Stimulated activated CD4-positive, alpha-beta T cell treated with anti-CD3 and anti-CD28 coated beads, Interleukin-12 subunit alpha, Interleukin-12 subunit beta, amount 100 ng/mL, for 4 hours (primary cell): ENCODE data around the gene ARV1.
A peak's percentile ranks its signal among the peaks of the same experiment; 100 is the strongest.
"Not testable (repeated sequence)": the region's sequence is repeated elsewhere in the genome, so short reads cannot be mapped to it uniquely, and the experiment has no call there.

Experiments
- DNase-seq: peaks from one replicate; pipeline ENCODE4 v3.0.0-alpha.2; 2020

Gene ARV1

DNA sequence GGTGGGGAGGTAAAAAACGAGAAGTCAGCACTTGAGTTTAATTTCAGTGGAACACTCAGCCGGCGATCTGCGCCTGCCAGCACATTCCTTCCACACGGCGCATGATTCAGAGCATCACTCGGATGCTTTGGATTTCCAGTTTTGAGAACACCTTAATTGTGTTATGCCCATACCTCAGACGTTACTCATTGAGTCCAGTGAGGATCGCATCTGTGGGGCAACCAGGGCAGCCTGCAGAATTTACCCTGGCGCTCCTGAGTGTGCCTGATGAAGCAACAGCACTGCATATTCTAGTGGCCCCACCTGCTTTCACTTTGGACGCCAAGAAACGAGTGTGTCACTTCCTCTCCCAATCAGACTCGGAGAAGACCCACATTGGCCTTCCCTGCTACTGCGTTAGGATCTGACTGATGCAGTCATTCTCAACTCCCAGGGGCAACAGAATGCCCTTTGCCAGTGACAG is 41.3 kb downstream of the ARV1 start:
- DNase-seq: no peak

DNA sequence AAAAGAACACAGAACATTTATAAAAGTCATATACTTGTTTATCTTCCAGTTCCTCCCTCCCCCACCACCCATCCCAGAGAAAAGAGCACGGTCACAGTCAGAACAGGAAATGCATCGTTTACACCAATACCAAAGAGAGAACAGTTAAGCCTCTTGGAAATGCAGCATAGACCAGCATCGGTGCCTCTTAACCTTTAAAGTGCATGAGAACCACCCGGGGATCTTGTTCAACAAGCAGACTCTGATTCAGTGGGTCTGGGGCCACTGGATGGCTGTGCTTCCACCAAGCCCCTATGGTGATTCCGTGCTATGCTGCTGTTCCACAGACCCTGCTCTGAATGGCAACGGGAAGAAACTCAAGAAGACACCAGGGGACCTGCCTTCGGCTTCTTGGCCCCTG is 41.9 kb downstream of the ARV1 start:
- DNase-seq: no peak

DNA sequence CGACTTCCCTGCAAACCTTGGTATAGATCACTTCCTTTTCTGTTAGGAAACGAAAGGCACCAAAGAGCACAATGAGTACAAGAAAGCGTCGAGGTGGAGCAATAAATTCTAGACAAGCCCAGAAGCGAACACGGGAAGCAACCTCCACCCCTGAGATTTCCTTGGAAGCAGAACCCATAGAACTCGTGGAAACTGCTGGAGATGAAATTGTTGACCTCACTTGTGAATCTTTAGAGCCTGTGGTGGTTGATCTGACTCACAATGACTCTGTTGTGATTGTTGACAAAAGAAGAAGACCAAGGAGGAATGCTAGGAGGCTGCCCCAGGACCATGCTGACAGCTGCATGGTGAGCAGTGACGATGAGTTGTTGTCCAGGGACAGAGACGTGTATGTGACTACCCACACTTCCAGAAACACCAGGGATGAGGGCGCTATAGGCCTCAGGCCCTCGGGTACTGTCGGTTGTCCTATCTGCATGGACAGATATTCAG is 42.7 kb downstream of the ARV1 start:
- no peak for DNase-seq

DNA sequence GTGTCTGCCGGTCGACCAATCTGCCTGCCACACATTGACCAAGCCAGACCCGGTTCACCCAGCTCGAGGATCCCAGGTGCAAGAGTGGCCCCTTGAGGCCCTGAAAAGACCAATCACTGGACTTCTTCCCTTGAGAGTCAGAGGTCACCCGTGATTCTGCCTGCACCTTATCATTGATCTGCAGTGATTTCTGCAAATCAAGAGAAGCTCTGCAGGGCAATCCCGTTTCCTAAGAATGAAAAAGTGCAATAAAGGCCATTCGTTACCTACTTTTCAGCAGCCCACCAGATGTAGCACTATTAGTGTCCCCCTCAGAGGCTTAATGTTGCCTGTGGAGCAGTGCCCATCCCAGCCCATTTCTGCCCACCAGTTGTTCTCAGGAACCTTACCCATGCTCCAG is 43.6 kb downstream of the ARV1 start:
- DNase-seq: not testable (repeated sequence)

DNA sequence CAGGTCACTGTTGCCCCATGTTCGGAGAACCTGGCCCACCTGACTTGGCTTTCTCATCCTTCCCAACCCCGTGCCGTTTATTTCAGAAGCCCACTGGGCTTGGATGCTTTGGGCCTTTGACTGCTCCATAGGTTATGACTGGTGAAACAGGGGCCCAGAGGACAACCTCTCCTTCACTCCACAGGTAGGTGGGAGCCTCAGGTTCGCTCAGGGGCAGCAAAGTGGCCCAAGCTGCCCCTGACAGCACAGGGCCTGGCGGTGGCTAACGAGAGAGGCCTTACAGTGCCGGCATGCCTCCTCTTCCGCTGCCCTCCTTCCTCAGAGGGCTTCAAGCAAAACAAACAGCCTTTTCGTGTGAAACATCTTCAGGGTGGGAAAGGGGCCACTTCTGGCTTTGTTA is 44.3 kb downstream of the ARV1 start:
- no peak for DNase-seq

DNA sequence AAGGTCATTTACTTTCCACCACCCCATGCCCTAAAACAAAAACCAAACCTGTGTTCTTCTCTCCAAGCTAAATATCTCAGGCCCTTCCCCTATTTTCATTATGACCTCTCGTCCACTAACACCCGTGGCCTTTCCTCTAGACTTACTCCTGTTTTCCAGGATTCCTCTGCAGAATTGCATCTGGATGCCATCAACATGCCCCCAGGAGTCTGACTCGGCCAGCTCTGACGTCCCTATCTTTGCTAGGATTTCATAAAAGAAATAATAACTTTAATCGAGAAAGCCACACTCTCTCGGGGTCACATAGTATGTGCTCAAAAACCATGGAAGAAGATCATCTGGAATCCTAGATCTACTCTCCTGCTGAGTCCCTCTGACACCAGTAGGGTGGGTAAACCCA is 47.7 kb downstream of the ARV1 start:
- no peak for DNase-seq

DNA sequence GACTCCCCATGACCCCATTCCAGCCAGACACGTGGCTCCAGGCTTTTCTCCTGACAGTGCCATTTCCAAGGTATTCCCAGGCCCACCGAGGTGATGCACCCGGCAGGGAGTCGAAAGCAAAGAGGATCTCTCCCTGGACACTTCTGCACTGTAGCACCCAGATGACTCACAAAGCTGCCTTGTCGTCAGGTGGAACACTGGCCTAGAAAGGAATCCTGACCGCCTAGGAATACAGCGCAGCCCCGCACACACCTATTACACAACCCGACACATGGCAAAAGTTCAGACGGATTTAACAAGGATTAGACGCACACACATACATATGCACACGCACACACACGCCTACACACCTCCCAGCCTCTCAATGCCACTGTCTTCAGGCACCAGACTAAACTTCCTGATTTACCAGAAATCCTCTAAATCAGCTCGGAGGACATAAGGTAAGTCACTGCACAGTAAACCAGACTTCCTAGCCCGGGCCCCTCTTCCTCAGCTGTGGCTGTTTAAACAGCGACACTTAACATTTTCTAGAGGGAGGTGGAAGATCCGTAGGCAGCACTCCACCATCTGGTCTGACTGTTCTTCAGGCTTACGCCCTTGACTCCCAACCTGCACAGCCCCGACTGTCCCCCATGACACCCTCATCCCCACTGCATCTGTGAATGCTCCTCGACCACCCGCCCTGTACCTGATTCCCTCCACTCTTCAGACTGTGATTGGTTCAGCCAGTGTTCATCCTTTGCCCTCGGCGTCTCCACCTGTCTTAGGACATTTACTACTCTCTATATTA is 48.4 kb downstream of the ARV1 start:
- DNase-seq: no peak

DNA sequence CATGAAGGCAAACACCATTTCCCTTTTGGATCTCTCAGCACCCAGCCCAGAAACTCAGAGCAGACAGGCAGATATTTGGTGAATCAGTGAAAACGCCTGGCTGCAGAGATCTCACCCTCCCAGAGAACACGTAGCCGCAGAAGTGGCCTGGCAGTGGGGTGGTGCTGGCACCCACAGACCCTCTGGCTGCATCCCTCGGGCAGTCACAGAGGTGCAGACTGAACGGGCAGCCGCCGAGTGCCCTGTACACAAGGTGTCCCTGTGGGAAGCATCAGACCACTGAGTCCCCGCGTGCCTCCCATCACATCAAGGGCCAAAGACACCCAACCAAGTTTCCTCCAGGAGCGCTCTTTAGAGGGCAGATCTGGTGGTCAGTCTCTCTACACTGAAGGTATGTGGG is 49.1 kb downstream of the ARV1 start:
- no peak for DNase-seq

DNA sequence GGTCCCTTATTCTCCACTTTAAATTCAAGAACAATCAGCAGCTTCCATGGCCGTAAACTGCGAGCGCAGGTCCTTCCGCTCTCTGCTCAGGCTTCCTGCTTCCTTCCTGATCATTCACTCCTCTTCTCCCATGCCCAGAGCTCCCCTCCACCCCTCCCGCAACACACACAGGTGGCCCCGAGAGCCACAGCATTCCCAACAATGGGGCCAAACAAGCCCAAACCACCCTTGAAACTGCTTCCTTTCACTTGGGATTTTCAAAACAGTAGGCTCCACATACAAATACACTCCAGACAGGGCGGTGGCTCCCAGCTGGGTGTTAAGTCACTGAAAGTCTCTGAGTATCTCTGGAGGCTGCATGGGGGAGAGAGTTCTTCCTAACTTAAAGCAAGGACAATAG is 49.8 kb downstream of the ARV1 start:
- no peak for DNase-seq

DNA sequence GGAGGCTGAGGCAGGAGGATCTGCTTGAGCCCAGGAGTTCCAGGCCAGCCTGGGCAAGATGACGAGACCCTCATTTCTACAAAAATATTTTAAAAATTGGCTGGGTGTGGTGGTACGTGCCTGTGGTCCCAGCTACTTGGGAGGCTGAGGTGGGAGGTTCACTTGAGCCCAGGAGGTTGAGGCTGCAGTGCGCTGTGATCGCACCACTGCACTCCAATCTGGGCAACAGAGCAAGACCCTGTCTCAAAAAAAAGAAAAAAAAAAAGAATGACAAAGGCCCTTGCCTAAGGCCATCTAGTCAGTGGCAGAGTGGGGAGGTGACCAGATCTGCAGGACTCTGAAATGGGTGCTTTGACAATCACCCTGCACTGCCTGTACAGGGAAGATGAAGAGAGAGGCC is 50.4 kb downstream of the ARV1 start:
- not testable (repeated sequence) for DNase-seq

DNA sequence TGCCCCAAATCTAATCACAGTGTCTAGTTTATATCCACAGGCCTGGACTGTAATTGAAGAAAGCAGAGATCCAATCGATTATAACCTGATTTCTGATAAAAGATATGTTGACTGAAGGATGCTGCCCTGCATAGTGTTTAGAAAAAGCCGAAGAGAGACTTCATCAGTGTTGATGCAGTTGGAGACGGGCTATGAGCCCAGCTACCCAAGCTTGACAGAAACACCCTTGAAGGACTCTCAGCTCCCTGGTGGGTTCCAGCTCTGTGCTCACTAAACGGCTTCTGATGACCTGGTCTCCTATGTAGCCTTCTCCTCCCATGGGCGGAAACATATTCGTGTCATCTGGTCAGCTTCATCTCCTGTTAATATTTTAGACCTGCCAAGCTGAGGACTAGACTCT is 50.9 kb downstream of the ARV1 start:
- DNase-seq: no peak

DNA sequence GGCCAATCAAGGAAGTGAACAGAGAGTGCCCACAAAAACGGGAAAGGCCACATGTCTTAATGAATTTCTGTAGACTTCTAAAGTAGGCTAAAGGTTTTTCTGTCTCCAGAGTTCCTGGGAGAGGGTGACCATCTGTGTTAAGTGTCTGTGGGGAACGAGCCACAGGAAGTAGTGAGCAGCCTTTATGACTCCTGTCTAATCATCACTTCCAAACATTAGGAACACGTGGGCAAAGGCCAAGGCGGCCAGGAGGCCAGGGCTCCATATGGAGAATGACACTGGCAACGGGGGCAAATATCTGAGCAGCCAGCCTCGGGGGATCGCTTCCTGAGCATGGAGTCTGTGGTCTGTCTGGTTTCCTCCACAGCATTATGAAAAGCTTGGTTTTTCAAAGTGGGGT is 54.1 kb downstream of the ARV1 start:
- no peak for DNase-seq

DNA sequence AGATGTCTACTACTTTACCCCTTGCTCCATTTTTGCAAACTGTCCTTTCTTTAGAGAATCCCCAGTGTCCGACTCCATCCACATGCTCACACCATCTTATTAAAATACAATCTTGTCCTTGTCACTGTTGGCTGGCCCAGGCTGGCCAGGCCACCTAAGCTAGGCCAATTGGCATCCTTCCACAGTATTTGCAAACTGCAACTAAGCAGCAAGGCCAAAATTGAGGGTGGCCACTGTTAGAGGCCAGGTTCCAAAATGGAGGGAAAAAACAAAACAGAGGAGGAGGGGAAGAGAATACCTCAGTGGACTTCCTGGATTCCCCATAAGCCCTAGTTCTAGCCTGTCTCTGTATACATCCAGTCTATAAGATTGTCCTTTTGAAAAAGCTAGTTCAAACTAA is 56.9 kb downstream of the ARV1 start:
- no peak for DNase-seq

DNA sequence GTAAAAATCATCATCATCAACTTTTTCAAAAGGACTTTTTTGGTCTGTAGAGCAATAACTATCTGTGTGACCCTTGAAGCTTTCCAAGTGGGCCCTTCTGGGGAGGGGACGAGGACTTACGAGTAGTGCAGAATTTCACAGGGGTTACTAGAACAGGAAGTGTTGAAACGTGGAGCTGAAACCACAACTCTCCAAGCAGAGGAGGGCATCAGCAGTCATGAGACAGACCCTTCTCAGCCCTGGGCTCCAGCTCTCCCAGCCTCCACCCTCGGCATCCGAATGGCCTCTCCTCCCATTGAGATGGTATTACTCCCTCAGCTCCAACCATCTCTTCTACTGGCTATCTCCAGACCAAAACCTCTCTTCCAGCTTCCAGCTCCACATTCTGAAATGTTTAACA is 57.5 kb downstream of the ARV1 start:
- no peak for DNase-seq

DNA sequence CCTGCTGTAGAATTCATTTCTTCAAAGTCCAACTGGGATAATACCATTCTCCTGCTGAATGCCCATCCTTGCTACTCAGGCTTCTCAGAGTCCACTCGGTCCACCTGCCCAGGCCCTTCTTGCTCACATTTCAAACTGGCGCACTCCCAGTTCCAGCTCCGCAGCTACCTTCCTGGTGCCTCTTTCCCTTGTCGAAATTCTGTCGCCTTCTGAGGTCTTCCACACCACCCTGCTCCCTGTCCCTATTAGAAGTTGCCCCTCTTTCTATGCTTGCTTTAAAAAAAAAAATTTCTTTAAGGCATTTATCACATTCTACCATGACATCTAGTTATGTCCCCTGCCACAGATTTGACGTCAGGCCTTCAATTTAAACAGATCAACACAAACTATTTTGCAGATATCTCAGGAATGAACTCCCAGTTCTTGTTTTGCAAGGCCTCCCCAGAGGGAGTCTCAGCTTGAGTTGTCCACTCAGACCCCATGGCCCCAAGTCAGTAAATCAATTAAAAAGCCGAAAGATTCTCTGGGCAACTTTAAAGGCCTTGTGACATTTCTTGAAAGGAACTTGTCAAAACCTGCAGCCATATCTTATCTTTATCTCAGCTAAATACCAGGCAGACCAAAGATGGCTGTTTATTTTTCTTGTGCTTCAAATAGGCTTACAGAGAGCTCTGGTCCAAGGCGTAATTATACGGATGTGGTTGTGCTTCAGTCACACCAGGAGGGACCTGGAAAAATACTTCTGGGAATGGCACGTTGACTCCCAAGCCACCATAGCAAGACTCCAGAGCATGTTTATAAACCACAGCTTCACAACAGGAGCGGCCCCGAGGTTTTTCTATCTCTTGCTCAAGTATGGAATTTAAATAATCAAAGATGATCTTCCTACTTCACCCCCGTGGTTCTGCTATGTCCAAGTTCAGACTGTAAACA is 59.0 kb downstream of the ARV1 start:
- no peak for DNase-seq

DNA sequence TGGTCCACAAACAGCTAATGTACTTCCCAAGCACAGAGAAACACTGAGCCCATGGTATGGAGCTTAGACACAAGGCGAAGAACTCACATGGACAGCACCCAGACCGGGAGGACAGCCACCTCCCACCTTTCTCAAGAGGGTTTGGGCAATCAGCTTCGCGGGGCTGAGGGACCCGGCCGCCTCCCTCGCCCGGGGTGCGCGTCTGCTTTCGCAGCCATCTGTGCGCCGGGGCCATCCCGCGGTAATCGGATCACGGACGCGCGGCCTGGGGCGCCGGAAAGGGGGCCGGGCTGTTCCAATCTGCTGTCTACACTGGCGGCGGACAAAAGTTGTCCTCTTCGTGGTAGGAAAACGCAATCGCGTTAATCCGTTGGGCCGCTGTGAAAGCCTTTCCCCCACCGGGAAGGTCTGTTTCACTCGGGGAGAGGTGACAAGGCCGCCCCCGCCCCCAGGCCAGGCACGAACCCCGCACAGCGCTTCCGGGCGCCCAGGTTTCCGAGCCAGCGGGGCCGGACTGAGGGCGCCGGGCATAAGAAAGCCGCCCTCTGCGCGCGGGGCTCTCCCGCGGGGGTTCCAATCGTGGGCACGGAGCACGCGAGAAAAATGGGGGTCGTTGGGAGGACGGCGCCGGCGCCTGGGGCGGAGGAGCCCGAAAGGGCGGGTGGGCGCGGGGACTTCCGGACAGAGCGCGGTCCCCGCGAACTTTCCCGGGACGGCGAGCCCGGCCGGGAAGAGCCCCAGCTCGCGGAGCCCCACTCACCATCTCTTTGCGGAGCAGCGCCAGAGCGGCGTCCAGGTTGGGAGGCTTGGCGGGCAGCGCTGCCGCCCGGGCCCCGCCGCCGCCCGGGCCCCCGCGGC is 60.5 kb downstream of the ARV1 start:
- peak; percentile 32 for DNase-seq

DNA sequence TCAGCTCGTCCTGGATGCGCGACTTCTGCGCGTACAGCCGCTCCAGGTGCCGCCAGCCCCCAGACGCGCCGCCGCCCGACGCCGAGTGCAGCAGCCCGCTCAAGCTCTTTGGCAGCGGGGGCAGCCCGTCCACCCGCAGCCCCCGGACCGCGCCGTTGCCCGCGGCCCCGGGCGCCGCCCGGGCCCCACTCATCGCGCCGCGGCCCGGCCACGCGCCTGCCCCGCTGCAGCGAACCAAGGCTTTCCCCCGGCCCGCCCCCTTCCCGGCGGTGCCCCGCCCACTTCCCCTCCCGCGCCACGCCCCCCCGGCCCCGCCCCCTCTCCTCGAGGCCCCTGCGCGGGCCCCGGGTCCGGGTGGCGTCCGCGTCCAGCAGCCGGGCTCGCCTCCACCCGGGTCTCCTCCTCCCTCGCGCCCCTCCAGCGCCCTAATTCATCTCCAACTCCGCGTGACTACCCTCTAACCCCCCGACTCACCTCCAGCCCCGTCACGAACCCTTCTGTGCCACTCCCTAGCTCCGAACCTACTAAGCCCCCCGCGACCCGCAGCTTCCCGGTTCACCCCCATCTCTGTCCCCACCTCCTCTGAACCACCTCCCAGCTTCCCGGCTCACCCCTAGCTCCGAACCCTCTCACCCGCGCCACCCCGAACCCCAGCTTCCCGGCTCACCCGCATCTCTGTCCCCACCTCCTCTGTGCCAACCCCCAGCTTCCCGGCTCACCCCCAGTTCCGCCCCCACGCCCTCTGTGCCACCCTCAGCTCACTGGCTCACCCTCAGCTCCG is 61.3 kb downstream of the ARV1 start, which contains the start of gene FAM89A:
TSS of gene FAM89A (minus strand) at position 236 of the 781 bp plus-strand sequence. CDS start at position 193, 43 bp downstream.
- peak; percentile 80 for DNase-seq

DNA sequence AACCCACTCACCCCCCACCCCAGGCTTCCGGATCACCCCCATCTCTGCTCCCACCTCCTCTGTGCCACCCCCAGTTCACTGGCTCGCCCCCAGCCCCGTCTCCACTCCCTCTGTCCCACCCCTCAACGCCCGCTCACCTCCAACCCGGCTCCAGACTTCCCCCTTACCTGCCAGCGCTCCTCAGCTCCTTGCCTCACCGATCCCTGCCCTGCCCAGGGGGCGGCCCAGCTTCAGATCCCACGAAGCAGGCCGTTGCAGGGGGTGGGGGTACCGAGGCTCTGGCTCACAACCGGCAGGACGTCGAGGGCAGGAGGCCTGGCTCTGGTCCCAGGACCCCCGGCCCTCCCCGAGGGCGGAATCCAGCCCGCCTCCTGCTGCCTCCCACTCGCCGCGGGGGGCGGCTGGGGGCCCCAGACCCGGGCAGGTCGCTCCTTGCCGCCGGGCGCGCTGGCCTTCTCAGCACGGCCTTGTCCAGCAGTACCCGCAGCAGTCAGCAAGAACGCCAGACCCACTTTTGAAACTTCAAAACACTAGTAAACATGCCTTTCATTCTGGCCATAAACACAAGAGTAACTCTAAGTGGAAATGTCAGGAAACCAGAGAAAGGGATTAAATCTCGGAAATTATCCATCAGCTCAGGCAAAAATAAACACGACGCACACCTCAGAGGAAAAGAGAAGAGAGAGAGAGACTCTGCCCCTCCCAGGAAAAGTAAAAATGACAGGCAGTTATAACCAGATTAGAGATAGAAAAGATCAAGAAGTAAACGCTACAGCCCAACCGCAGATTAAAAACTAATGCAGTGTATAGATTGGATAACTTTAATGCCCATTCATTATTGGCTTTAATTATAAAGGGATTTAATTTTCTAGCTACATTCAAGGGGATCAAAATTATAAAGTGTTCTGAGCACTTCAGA is 62.2 kb downstream of the ARV1 start:
- DNase-seq: peak; percentile 2

DNA sequence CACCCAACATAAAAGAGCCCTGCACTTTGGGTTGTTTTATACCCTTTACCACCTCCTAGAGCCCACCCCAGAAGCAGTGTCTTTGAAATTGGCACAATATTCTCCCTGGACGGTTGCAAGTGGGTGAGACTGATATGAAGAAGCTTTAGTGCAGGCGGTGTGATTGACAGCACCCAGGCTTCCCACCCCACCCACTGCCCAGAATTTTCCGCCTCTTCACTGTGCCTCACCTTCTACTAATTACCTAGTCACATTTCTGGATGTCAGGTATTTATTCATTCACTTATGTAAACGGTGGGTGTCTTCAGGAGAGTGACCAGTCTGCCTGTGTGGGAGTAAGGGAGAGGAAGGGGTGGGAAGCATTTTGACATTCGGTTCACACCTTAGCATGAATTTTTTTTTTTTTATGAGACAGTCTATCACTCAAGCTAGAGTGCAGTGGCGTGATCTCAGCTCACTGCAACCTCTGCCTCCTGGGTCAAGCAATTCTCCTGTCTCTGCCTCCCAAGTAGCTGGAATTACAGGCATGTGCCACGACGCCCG is 62.9 kb downstream of the ARV1 start:
- no peak for DNase-seq

DNA sequence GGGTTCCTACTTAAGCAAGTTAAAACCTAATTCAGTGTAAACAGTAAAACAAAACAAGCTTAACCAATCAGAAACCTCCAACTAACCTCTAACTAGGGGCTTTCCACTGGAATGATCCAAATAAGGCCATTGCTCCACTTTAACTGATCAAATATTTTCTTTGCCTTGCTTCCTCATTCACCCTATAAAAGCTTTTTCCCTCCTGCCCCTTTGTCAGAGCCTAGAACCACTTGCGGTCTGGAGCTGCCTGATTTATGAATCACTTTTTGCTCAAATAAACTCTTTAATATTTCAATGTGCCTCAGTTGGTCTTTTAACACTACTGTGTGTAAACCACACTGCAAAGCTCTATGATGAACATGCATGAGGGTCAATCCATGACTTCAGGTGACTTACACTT is 65.7 kb downstream of the ARV1 start:
- no peak for DNase-seq
